ENCODE measurements around the gene XXYLT1.
A peak's percentile ranks its signal among the peaks of the same experiment; 100 is the strongest.
"Not testable (repeated sequence)": the region's sequence is repeated elsewhere in the genome, so short reads cannot be mapped to it uniquely, and the experiment has no call there.

XXYLT1 gene

DNA sequence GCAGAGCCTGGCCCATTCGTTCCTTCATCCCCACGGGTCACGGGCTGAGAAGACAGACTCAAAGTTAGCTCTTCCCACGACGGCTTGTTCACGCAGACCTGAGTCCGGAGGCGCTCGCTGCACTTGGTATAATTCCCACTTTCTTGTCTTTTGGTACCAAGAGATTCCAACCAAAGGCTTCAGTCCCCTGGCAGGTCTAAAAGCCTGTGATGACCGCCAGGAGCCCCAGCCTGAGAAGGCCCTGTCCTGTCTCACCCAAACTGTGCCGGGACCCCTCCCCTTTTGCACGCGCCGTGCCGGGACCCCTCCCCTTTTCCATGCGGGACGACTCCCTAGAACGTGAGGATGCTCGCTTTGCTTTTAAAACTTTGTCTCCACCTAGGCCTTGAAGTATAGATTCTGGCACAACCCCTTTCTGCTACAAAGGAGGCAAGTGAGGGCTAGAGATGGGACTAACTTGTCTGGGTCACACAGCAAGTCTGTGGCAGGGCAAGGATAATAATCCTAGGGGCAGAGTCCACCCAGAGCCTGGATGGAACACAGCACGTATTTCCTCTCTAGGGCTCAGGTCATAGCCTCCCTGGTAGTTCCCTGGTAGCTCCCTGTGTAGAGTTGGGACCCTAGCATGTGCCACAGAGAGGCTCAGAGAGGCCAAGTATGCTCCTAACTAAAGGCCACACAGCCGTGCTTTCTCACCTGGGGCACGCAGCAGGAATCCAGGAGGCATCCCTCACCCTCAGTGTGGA is 211.3 kb downstream of the XXYLT1 start:
- DNase-seq: no peak

DNA sequence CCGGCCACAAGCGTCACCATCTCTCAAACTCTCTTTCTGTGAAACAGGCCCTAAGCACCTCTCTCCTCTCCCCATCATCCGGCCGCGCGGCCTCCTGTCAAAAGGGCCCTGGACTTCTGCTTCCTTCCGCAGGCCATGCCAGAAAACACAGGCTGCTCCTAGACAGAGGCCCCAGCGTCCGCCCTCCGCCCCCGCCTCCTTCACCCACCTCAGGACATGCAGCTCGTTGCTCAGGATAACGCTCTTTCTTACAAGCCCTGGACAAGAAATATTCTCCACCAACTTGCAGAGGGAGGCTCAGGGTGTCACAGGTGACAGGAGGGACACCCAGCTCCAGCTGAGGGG is 212.0 kb downstream of the XXYLT1 start:
- DNase-seq: peak; percentile 58

DNA sequence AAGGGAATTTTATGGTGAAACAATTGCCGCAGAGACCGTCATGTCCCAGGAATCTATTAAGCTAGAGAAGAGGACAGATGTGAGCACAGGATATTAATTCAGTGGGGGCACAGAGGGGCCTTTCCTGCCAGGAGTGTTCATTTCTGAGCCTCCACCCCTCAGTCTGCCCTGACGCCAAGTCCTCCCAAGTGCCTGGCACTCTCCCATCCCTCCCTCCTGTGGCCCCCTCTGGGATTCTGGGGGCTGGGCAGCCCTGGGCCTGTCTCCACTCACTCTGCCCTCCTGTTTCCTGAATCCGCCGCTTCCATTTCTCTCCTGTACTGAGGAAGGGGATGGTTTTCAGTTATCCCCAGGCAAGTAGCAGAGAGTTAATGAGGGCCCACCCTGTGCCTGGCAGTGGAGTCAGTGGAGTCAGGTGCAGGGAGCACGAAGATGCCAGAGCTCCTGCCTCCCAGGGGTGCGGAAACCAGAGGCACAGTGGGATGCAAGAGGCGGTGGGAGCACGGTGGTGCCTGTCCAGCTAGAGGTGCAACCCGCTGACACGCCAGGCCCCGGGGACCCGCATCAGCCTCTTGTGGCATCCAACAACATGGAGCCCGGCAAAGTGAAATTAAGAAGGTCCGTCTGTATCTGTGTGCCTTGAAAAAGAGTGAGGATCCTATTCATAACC is 212.5 kb downstream of the XXYLT1 start:
- no peak for DNase-seq

DNA sequence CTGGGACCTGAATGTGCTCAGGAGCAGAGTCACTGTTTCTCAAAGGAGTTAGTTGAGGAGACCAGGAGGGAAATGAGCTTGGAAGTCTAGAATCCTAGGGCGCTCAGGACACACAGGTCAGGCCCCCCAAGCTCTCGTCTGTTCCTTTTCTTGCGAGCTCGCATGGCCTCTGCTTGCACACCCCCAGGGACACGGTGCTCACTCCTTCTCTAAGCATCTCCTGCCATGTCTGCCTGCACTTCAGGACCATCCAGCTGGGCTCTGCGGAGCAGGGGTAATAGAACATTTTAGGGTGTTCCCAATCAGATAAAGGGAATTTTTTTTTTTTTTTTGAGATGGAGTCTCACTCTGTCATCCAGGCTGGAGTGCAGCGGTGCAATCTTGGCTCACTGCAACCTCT is 213.2 kb downstream of the XXYLT1 start:
- no peak for DNase-seq

DNA sequence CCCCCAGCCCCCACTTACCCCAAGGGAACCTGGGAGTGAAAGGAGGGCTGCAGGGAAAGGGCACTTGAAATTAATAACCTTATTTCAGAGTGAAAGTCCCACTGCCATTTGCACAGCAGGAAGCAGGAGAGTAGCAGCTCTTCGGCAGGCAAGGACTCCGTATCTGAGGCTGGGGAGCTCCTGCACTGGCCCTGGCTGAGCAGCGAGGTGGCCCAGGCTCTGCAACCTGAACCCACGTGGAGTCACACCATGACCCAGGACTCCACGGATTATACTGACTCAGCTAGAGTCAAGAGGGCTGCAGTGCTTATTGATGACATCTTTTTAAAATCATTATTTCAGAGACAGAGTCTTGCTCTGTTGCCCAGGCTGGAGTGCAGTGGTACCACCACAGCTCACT is 214.5 kb downstream of the XXYLT1 start:
- DNase-seq: no peak

DNA sequence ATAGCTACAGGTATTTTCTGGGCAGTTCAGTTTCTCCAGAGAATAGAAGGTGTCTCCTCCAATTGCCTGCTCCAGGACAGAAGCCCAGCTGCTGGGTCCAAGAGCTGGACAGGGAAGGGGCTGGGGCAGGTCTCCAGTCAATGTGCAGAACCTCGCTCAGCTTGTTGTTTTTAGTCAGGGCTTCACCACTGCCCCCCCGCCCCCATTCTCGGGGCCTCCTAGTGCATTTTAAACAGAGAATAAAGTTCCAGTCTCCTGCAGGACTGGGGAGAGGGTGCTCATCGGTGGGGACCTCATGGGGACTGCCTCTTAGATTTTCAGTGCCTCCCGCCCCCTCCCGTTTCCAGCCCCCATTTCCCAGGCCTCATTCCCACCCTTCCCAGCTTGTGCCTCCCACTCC is 216.6 kb downstream of the XXYLT1 start:
- DNase-seq: no peak

DNA sequence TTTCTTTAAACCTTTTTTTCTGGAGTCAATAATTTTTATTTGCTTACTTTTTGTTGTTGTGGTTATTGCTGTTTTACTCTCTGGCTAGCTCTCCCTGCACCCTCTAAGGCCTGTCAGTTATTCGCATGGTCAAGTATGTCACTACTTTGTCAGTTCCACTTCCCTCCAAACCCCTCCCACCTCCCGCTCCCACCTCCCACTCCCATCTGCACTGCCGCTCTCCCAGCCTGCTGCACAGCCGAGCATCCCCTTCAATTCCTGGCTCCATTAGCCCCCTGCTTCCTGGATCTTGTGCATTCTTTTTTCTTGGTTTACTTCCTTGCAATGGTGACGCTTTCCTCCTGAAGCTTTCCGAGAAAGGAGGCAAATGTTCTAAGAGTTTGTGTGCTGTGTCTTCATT is 218.0 kb downstream of the XXYLT1 start:
- no peak for DNase-seq

DNA sequence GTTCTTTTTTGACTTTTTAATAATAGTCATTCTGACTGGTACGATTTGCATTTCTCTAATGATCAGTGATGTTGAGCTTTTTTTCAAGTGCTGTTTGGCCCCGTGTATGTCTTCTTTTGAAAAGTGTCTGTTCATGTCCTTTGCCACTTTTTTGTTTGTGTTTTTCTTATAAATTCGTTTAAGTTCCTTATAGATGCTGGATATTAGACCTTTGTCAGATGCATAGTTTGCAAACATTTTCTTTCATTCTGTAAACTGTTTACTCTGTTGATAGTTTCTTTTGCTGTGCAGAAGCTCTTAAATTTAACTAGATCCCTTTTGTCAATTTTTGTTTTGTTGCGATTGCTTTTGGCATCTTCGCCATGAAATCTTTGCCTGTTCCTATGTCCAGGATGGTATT is 220.7 kb downstream of the XXYLT1 start:
- not testable (repeated sequence) for DNase-seq

DNA sequence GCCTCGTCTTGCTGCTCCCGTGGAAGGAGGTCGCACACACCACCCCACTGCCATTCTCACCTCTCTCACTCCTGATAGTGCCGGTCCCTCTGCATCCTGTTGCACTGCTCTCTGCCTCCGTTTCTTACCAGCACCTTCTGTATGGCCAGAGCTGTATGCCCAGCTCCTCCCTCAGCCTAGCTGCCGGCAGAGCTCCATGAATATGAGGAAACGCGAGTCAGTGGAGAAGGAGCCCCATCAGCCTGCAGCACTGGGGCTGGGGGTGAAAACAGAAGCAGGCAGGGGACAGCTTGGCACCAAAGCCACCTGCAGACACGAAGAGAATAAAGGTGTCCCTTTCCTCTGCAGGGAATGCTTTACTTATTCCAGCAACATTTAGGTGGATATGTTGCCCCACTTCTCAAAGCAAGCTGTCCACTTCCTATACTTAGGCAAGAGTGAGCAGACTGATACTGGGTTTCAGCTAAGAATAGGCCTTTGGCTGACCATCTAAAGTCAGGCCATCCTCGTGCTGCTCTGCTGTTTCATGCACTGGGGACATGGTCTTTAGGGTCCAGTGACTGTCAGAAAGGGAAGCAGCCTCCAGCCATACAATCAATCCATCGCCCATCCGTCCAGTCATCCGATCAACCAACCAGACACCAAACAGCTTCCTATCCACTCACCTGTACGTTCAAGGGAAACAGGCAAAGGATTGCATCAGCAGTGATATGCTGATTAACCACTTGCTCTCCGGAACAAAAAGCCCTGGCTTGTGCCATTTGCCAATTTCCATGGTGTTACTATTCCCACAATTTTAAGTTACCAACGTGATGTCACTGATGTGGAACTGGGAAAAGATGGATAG is 222.7 kb downstream of the XXYLT1 start:
- peak; percentile 30 for DNase-seq

DNA sequence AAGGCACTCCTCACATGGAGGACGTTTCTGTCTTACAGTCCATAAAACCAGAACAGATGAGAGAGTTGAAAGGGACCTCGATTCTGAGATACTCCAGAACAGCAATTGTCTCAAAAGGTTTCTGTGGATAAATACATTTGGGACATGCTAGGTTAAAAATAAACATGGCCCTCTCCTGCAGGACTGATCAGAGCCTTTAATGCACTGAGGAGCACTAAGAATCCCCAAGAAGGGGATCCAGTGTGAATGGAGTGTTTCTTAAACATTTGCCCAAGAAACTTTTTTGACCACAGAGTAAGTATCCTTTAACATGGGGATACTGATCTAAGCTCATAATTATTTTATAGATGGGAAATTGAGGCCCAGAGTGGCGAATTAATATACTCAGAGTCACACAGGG is 223.4 kb downstream of the XXYLT1 start:
- DNase-seq: no peak

DNA sequence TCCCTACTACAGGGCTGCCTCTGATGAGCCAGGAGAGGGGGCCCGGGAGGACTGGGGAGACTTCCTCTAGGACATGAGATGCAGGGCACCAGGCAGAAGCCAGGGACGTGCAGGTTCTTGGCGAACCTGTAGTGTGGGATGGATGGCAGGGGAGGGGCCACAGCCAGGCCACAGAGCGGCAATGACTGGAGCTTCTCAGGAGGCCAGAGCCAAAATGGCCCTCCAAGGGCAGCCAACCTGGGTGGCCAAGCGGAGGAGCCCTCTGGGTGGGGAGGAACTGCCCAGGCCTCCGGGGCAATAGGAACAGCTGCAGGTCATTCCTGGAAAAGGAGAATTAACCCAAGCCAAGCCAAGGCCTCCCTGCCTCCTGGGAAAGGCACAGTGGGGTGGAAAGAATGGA is 224.5 kb downstream of the XXYLT1 start:
- no peak for DNase-seq

DNA sequence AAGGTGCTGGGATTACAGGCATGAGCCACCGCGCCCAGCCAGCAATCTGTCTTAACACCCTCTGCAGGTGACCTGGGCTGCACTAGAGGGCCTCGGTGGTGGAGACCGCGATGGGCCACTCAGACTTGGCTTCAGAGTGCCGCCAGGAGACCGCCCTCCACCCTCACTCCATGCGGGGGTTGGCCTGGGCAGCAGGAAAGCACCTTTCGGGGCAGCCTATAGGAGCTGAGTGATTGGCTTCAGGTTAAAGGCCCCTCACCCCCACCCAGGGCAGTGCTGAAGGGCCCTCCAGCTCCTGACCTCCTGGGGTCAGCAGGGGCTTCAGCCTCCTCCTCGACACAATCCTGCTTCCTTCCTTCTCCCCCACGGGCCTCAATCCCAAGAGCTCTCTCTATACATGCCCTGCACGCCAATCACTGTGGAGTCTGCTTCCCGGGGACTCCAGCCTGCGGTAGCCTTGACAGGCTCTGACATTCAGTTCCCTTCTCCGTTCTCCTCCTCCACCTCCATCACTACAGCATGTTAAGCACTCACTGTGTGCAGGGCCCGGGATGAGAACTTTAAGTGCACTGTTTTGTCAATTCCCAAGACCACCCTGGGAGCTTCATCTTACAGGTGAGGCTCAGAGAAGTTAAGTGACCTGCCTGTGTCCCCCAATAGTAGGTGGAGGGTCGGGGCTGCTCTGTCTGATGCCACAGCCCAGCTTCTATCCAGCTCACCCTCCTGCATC is 225.3 kb downstream of the XXYLT1 start:
- peak; percentile 24 for DNase-seq

DNA sequence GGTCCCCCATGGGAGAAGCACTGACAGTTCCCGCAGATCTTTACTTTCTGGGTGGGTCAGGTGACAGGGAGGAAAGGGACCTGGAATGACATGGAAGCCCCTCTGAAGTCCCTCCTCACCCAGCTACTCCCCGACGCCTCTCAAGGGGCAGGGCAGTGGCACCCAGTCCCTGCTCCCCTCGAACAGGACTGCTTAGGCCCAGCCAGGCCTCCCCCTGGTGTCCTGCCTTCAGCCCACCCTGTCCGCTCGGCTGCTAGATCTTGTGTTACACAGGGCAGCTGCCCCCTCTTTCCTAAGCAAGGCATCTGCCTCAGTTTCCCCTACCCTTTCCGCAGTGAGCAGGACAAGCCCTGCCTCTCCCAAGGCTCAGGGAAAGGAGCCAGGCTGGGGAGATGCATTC is 226.5 kb downstream of the XXYLT1 start:
- peak; percentile 21 for DNase-seq

DNA sequence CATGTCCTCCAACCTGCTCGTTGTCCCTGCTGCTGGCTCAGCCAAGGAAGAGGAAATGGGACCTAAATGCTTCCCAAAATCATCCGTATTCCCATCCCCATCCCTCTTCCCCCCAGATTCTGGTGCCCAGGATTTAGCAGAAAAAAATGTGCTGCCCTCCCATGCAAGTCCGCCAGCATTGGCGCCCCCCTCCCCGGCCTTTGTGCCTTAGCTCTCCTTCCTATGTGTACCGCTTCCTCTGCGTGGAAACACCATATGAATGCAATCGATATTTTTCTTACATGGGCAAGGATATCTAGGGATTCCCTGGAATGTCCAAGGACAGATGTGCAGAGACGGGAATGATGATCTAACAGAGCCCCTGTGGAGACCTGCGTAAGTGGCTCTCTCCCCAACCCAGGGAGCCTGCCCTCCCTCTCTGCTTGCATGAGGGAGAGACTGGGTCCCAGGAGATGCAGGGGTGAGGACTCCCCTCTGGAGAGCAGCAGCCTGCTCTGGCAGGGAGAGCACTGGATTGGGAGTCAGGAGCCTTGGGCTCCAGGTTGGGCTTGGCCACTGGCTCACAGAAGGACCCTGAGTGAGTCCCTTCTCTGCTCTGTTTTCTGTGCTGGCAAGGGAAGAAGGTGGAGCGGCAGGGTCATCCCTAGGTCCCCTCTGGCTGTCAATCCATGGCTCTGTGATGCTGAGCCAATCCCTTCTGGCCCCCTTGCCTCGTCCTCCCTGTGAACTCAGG is 227.2 kb downstream of the XXYLT1 start:
- DNase-seq: peak; percentile 35

DNA sequence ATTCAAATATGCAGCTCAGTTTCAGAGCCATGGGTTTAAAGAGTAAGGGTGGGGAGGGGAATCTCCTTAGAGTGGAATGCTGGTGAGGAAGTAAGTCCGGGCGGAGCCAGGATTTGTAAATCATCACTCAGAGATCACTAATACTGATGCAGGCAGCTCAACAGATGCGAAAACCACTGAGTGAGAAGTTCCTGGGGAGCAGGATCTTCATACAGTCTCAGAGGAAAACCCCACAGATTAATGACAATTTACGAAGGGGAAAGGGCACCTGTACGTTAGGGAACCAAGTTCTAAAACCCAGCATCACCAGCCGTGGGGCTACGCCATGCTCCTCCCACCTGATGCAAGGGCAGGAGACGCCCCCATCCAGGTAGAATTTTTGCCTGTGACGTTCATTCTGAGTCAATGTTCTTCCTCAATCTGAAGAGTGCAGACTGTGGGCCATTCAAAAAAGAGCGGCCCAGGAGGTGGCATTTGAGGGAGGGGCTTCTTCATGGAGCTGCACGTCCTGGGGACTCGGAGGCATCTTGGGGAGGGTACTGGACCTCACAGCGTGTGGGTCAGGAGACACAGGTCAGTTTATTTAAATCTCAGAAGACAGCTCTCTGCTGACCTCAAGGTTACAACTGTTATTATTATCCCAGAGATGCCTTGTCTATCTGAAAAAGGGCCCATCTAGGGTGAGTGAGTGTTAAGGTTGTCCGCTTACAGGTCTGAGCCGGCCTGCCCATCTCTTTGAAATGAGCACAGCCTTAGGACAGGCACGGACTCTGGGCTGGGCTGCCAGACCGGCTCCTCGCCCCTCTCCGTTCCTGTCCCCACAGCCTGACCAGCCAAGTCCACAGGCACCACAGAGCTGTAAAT is 228.0 kb downstream of the XXYLT1 start:
- no peak for DNase-seq

DNA sequence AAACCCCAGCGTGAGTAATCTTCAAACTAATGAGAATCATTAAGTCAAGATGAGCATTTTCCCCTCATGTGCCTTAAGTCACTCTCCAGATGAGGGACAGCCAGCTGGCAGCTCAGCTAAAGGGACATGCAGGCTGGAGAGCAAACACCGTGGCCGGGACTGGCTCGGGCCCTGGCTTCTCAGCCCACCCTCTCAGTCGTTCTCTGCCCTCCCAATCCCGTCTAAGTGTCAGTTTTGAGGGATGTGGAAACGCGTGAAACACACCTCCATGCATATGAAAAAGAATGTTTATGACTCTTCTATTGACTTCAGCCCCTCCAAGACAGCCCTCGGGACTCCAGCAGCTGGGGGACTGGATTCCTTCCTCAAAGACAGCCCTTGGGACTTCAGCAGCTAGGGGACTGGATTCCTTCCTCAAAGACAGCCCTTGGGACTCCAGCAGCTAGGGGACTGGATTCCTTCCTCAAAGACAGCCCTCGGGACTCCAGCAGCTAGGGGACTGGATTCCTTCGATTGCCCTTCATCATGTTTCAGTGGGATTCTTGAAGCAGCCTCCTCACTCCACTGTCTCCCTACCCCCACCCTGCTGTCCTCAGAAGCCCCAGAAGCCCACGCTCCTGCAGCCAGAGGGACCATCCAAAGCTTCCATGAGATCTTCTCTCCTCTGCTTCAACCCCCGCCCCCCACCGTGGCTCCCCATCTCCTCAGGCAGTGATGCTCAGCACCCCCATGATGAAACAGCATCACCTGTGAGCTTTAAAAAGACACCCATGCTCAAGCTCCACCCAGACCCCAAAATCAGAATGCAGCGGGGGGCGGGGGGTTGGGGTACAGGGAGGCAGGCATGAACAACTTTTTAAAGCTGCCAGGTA is 228.9 kb downstream of the XXYLT1 start:
- DNase-seq: peak; percentile 18

DNA sequence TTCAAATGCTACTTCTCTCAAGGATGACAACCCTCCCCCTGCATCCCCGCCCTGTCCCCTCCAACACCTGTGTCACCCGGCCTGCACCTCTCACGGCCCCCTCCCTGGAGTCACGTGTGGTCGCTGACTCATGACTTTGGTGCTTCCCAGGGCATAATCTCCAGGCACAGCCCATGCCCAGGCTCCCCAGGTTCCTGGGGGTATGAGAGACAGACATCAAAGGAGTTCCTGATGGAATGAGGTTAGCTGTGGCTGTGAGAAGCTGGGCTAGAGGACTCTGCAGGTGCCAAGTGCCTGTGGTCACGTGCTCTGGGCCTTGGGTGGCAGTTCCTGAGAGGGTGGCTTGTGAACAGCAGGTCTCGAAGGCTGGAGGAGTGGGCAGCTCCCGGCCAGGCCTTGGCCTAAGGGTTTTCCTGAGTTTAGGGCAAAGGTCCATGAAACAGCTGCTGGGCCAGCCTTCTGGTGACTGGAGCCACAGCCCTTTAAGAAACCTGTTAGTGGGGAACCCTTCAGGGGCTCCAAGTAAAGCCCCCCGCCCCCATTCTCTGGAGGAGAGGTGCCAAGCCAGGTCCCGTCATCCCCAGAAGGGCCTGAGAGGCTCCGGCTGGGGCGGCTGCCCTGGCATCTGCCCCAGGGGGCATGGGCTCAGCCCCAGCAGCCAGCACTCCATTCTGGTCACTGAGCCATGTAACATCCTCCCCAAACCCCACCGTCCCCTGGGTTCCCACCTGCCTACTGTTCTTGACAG is 230.0 kb downstream of the XXYLT1 start:
- peak; percentile 38 for DNase-seq

DNA sequence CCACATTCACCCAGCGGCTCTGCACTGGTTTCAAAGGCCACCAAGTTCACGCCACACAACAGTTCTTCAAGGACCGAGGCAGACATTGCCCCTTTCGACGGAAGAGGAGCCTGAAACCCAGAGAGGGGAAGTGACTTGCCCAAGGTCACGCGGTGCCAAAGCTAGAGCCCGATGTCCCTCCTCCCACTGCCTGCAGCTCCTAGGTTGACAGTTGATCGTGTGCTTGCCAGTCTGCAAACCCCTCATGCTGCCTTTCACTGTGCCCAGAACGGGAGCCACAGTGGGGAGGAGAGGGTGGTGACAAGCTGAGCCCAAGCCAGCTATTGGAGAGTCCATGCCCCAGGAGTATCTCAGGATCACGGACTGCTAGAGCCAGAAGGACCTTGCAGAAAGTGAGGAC is 230.9 kb downstream of the XXYLT1 start:
- peak; percentile 35 for DNase-seq

DNA sequence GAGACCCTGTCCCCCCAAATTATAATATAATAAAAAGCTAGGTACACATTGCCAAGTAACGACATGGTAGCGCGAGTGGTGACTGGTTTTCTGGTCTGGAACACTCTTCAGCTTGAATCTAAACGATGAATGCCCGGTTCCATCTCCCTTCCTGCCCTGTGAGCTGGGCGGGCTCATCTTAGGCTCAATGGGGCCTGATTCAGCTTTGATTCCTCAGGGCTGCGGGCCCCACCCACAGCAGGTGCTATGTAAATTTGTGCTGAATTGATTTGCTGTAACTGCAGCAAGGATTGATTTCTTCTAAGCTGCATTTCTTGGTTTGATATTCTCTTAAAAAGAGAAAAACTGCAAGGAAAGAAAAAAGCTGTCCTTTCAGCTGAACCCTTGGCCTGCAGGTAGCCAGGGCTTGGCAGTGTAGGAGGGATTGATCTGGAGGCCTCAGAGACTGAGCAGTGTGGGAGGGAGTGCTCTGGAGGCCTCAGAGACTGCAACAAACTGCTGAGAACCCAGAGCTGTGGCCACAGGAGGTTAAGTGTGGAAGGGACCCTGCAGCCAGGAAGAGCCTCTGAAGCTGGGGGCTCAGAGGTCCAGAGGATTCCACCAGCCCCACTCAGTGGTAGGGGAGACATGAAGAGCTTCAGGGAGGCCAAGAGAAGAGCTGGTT is 231.6 kb downstream of the XXYLT1 start:
- DNase-seq: peak; percentile 7
